Activated CD4-positive, CD25-positive, alpha-beta regulatory T cell treated with anti-CD3 and anti-CD28 coated beads, Interleukin-2, amount 50 U/mL, for 72 hours (primary cell): ENCODE results near the gene CBLC.
A peak's percentile ranks its signal among the peaks of the same experiment; 100 is the strongest.
"Not testable (repeated sequence)": the region's sequence is repeated elsewhere in the genome, so short reads cannot be mapped to it uniquely, and the experiment has no call there.

Source experiments
- DNase-seq: peaks from one replicate; pipeline ENCODE4 v3.0.0; 2021

Gene CBLC

GRCh38 chr19:44765949-44766335 is 11.7 kb upstream of the CBLC start:
- no peak for DNase-seq

- no peak for DNase-seq
These were observed 10.2 kb upstream of the CBLC start for GRCh38 chr19:44767295-44768180.

- DNase-seq: peak; percentile 96
These were observed 7.0 kb upstream of the CBLC start for GRCh38 chr19:44770550-44771257.

- DNase-seq: not testable (repeated sequence)
These were observed 5.5 kb upstream of the CBLC start for GRCh38 chr19:44772144-44772543.

GRCh38 chr19:44772959-44773358 is 4.7 kb upstream of the CBLC start:
- no peak for DNase-seq

GRCh38 chr19:44775676-44776240 is 1.9 kb upstream of the CBLC start:
- no peak for DNase-seq

GRCh38 chr19:44776402-44777096 is 1.1 kb upstream of the CBLC start:
- DNase-seq: no peak

GRCh38 chr19:44779150-44779549 is 1.5 kb downstream of the CBLC start:
- DNase-seq: no peak

- not testable (repeated sequence) for DNase-seq
These were observed 4.0 kb downstream of the CBLC start for GRCh38 chr19:44781694-44782093.

GRCh38 chr19:44782729-44783128 is 5.0 kb downstream of the CBLC start:
- no peak for DNase-seq

GRCh38 chr19:44783545-44783944 is 5.9 kb downstream of the CBLC start:
- no peak for DNase-seq

GRCh38 chr19:44785271-44785670 is 7.6 kb downstream of the CBLC start:
- no peak for DNase-seq

- DNase-seq: no peak
These were observed 8.3 kb downstream of the CBLC start for GRCh38 chr19:44785993-44786392.

- DNase-seq: no peak
These were observed 11.3 kb downstream of the CBLC start for GRCh38 chr19:44788971-44789370.

GRCh38 chr19:44789943-44790483 is 12.3 kb downstream of the CBLC start:
- DNase-seq: no peak

- no peak for DNase-seq
These were observed 14.6 kb downstream of the CBLC start for GRCh38 chr19:44792281-44792680.

GRCh38 chr19:44794610-44795009 is 16.9 kb downstream of the CBLC start:
- no peak for DNase-seq

GRCh38 chr19:44795398-44795987 is 17.8 kb downstream of the CBLC start:
- no peak for DNase-seq

GRCh38 chr19:44796701-44797115 is 19.0 kb downstream of the CBLC start:
- no peak for DNase-seq

- no peak for DNase-seq
These were observed 22.1 kb downstream of the CBLC start for GRCh38 chr19:44799627-44800346.

GRCh38 chr19:44800461-44800860 is 22.8 kb downstream of the CBLC start:
- peak; percentile 88 for DNase-seq
